Smooth muscle cell (in vitro differentiated cells): ENCODE results near the gene ZNF143. TPM values are rescaled to one million over a fixed set of nuclear protein-coding genes. Genes with fewer than 3 reads are reported as not detected.
"Not testable (repeated sequence)": the region's sequence is repeated elsewhere in the genome, so short reads cannot be mapped to it uniquely, and the experiment has no call there.

Source experiments
- DNase-seq: peaks from one replicate; lab custom pipeline; 2025; ENCODE audit not compliant: unreplicated experiment; lab: John Stamatoyannopoulos, UW
- H2AFZ ChIP-seq: fragments of 200-600 bp; sonication (generic); 2 replicates; pipeline ENCODE4 v1.6.0; 2016; ENCODE audit warnings: antibody characterized with exemption, low read depth, mild to moderate bottlenecking
- H3F3A ChIP-seq: fragments of 200-600 bp; sonication (generic); 2 replicates; pipeline ENCODE4 v1.6.0; 2017; ENCODE audit warnings: antibody characterized with exemption, low read depth
- H3K27ac ChIP-seq: fragments of 200-600 bp; sonication (generic); 2 replicates; pipeline ENCODE4 v1.5.1; 2016; ENCODE audit warnings: low read depth, mild to moderate bottlenecking
- H3K27me3 ChIP-seq: fragments of 200-600 bp; sonication (generic); 2 replicates; pipeline ENCODE4 v1.6.1; 2016; ENCODE audit warnings: low read depth, mild to moderate bottlenecking
- H3K36me3 ChIP-seq: fragments of 200-600 bp; sonication (generic); 2 replicates; pipeline ENCODE4 v1.5.1; 2016; ENCODE audit warnings: low read depth
- H3K4me1 ChIP-seq: fragments of 200-600 bp; sonication (generic); 2 replicates; pipeline ENCODE4 v1.5.1; 2016; ENCODE audit warnings: low read depth
- H3K4me2 ChIP-seq: fragments of 200-600 bp; sonication (generic); 2 replicates; pipeline ENCODE4 v1.6.0; 2016; ENCODE audit warnings: mild to moderate bottlenecking
- H3K4me3 ChIP-seq: fragments of 200-600 bp; sonication (generic); 2 replicates; pipeline ENCODE4 v1.5.1; 2016; ENCODE audit warnings: mild to moderate bottlenecking
- H3K79me2 ChIP-seq: fragments of 200-600 bp; sonication (generic); 2 replicates; pipeline ENCODE4 v1.6.0; 2016; ENCODE audit warnings: low read depth, mild to moderate bottlenecking
- H3K9ac ChIP-seq: fragments of 200-600 bp; sonication (generic); 2 replicates; pipeline ENCODE4 v1.6.0; 2016; ENCODE audit warnings: low read depth
- H3K9me3 ChIP-seq: fragments of 200-600 bp; sonication (generic); replicated peaks from 2 replicates; pipeline ENCODE4 v1.5.1; 2016; ENCODE audit warnings: low read depth
- H4K20me1 ChIP-seq: fragments of 200-600 bp; sonication (generic); 2 replicates; pipeline ENCODE4 v1.6.0; 2016; ENCODE audit warnings: low read depth
- WGBS: methylation state at CpG from one replicate; pipeline ENCODE4 v1.1.7; 2016; ENCODE audit warnings: low lambda C conversion rate; 5-methylcytosine and 5-hydroxymethylcytosine counted together
- polyA plus RNA-seq: library from polyadenylated mRNA; unstranded; fragments of >200 nt; fragmentation: Nextera tagmentation; extraction: Ambion mirVana; gene quantifications from 2 replicates; pipeline ENCODE4 v1.2.1, GENCODE V29; 2016
- total RNA-seq: library from RNA; depleted of rRNA; stranded (reverse); fragments of >200 nt; gene quantifications from 2 replicates; pipeline ENCODE4 v1.2.3, GENCODE V29; 2014
- TF ChIP-seq, protein P1 (sequence below): fragments of 200-600 bp; sonication (generic); IDR thresholded peaks from 2 replicates; pipeline ENCODE4 v1.5.1; 2017; ENCODE audit warnings: borderline replicate concordance, mild to moderate bottlenecking, antibody characterized with exemption; ENCODE audit not compliant: insufficient read depth, poor library complexity, severe bottlenecking

Gene ZNF143
- total and polyA plus RNA-seq, 2 experiments from 2014 or later, result 30.9 to 48.6 TPM

DNA sequence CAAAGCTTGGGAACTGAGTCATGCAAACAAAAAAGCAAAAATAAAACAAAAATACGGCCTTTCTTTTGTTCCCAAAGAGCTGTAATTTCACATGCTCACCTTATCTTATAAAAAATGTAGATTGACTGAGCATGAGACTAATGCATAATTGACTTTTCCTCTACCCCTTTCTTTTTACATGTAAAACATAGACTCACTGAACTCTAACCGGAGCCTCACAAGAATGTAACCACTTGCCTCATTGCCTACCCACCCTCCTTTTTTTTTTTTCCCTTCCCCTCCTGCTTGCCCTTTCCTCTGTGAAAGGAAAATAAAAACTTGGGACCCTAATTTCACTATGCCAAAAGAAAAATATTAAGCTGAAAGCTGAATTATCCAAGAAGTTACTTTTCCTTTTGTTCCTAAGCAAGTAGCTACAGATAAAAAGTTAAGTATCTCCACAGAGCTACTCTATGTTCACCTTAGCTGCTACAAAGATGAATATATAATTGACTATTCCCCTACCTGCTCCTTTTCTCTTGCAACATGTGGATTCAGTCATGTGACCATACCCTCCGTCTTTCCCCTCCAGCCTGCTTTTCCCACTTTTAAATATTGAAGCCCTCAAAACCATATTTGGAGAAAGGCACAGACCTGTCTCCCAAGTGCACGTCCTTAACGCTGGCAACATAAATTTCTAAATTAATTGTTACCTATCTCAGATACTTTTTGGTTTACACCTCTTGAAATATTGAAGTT is 73.1 kb downstream of the ZNF143 start:
- no peak overlapping the region for H2AFZ ChIP-seq
- H3K4me3 ChIP-seq, result no peak overlapping the region
- DNase-seq, result no peak
- TF ChIP-seq, protein P1, sequence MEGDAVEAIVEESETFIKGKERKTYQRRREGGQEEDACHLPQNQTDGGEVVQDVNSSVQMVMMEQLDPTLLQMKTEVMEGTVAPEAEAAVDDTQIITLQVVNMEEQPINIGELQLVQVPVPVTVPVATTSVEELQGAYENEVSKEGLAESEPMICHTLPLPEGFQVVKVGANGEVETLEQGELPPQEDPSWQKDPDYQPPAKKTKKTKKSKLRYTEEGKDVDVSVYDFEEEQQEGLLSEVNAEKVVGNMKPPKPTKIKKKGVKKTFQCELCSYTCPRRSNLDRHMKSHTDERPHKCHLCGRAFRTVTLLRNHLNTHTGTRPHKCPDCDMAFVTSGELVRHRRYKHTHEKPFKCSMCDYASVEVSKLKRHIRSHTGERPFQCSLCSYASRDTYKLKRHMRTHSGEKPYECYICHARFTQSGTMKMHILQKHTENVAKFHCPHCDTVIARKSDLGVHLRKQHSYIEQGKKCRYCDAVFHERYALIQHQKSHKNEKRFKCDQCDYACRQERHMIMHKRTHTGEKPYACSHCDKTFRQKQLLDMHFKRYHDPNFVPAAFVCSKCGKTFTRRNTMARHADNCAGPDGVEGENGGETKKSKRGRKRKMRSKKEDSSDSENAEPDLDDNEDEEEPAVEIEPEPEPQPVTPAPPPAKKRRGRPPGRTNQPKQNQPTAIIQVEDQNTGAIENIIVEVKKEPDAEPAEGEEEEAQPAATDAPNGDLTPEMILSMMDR, result no peak
- H3K27ac ChIP-seq, result no peak overlapping the region
- no peaks in the 10 kb centered on the region for H3K27me3 ChIP-seq
- H3K9ac ChIP-seq, result no peak overlapping the region
- no peaks in the 10 kb centered on the region for H3K79me2 ChIP-seq
- H3K36me3 ChIP-seq, result no peaks in the 10 kb centered on the region
- peaks cover 3% of the 10 kb centered on the region for H3F3A ChIP-seq
- H3K4me1 ChIP-seq, result peaks cover 20% of the 10 kb centered on the region
- no peaks in the 10 kb centered on the region for H3K9me3 ChIP-seq
- 56% methylated on average over 5 of the region's 5 CpGs for WGBS
- no peaks in the 10 kb centered on the region for H4K20me1 ChIP-seq
- no peak overlapping the region for H3K4me2 ChIP-seq

DNA sequence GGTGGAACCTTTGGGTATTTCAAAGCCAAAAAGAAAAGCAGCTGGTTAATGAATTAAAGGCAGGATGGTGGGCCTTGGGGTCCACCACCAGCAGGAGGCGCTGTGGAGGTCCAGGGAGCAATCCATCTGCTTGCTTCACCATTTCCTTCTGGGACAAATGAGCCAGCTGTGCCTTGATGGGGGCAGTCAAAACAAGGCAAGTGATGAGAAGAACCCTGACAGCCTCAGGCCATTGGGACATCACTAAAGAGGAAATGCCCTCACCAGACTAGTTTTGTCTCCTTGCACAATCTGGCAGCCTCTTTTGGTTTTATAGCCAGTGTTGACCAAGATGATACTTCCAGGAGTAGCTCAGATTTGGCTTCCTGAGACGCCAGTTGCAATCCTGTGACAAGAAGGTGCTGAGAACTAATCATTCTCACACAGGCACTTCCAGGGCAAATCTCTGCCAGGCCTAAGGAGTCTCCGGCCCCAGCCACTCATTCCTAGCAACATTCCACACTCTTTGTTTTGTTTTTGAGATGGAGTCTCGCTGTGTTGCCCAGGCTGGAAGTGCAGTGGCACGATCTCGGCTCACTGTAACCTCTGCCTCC is 74.5 kb downstream of the ZNF143 start:
- 78% methylated on average over 6 of the region's 6 CpGs for WGBS
- H2AFZ ChIP-seq, result no peak overlapping the region

DNA sequence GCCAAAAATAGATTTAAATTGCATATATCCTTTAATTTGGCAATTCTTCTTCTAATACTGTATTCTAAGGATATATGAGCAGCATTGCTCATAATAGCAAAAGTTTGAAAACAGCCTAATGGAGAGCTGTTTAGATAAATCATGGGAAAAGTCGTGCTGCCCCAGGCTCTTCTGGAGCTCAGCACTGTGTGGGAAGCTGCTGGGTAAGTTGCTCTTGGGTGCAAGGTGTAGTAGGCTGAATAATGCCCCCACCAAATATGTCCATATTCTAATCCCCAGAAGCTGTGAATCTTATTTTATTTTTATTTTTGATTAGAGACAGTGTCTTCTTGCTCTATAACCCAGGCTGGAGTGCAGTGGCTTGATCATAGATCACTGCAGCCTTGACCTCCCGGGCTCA is 77.7 kb downstream of the ZNF143 start:
- 93% methylated on average over 2 of the region's 2 CpGs for WGBS
- Histone ChIP-seq H3K4me2 (no peak overlapping the region), H3K79me2 (no peaks in the 10 kb centered on the region)

More for the DNA sequence above, 74.5 kb downstream of the ZNF143 start:
- Histone ChIP-seq H3K4me2 (no peak overlapping the region), H3K4me3 (no peak overlapping the region), H3K36me3 (no peaks in the 10 kb centered on the region), H3K9ac (no peak overlapping the region), H3K79me2 (no peaks in the 10 kb centered on the region), H3K4me1 (peaks cover 7% of the 10 kb centered on the region), H3K27ac (no peak overlapping the region), H4K20me1 (no peaks in the 10 kb centered on the region), H3K27me3 (no peaks in the 10 kb centered on the region), H3K9me3 (no peaks in the 10 kb centered on the region), H3F3A (peaks cover 3% of the 10 kb centered on the region)
- no peak for DNase-seq
- TF ChIP-seq, protein P1, result peak; percentile 79

DNA sequence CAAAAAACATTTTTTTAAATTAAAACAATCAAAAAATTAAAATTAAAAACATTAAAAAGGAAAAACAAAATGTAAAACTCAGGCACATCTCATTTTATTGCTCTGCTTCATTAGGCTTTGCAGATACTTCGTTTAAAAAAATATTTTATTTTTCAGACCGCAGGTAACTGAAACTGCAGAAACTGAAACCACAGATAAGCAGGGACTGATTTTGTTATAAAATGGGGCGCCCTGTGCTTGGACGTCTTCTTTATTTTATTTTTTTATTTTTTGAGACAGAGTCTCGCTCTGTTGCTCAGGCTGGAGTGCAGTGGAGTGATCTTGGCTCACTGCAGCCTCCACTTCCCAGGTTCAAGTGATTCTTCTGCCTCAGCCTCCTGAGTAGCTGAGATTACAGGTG is 88.4 kb downstream of the ZNF143 start:
- H4K20me1 ChIP-seq, H3K4me2 ChIP-seq, H3K27me3 ChIP-seq, H3K9ac ChIP-seq, H3K9me3 ChIP-seq, H3K79me2 ChIP-seq, H3K36me3 ChIP-seq, H3K4me1 ChIP-seq, H3F3A ChIP-seq, H3K4me3 ChIP-seq, H2AFZ ChIP-seq, DNase-seq: not testable (repeated sequence)
- peak overlapping the region; percentile 75 for H3K27ac ChIP-seq
- WGBS, result 91% methylated on average over 5 of the region's 5 CpGs

More for the DNA sequence above, 77.7 kb downstream of the ZNF143 start:
- Histone ChIP-seq H3F3A (no peaks in the 10 kb centered on the region), H3K4me1 (peaks cover 2% of the 10 kb centered on the region), H2AFZ (no peak overlapping the region), H3K27ac (no peak overlapping the region), H3K27me3 (no peaks in the 10 kb centered on the region), H3K4me3 (no peak overlapping the region), H3K9ac (no peak overlapping the region), H3K9me3 (no peaks in the 10 kb centered on the region), H3K36me3 (no peaks in the 10 kb centered on the region), H4K20me1 (no peaks in the 10 kb centered on the region)
- no peak for DNase-seq
- TF ChIP-seq, protein P1, result no peak
